Fibroblast of the aortic adventitia (primary cell): Measurements from ENCODE around the gene PHF21A. TPM values are rescaled to one million over a fixed set of nuclear protein-coding genes. Genes with fewer than 3 reads are reported as not detected.

Experiments used
- total RNA-seq: library from RNA; depleted of rRNA; stranded (reverse); fragments of >200 nt; gene quantifications from 2 replicates; pipeline ENCODE4 v1.2.3, GENCODE V29; 2012; ENCODE audit warnings: low replicate concordance

The PHF21A gene
- total RNA-seq, 1 donor = 22.5 TPM

Other genes starting within 250 kb of the PHF21A start
- gene MAPK8IP1, start 235.8 kb downstream of the PHF21A start, total RNA-seq = 8.0 and 8.1 TPM in 2 replicates
- 1.6 TPM in 1 of 2 replicates, not detected in the other for gene FREY1, start 214.2 kb downstream of the PHF21A start, total RNA-seq
- gene PEX16, start 203.6 kb downstream of the PHF21A start, total RNA-seq = 14.6 and 24.0 TPM in 2 replicates
- gene LARGE2, start 198.8 kb downstream of the PHF21A start, total RNA-seq = not detected in 2 replicates
- gene CREB3L1, start 156.2 kb upstream of the PHF21A start, total RNA-seq = 31.6 and 37.5 TPM in 2 replicates
- 27.1 and 37.7 TPM in 2 replicates for gene DGKZ, start 226.0 kb upstream of the PHF21A start, total RNA-seq